H1 (cell line): ENCODE results near the gene GPA33. TPM values are rescaled to one million over a fixed set of nuclear protein-coding genes. Genes with fewer than 3 reads are reported as not detected.

Experiments
- ATF3 ChIP-seq: IDR thresholded peaks from 2 replicates; pipeline ENCODE4 v1.6.1; 2011; ENCODE audit warnings: low read depth, mild to moderate bottlenecking, low read length; ENCODE audit not compliant: insufficient read depth
- polyA plus RNA-seq, 7 experiments: library from polyadenylated mRNA; depleted of rRNA in 3 of 7; stranded (reverse) in 5 of 7; unstranded in 2 of 7; fragments of >200 nt in 5 of 7; fragments of 200-250 nt in 2 of 7; gene quantifications; 1 replicate in 5 of 7; 2 replicates in 1 of 7; 4 replicates in 1 of 7; pipeline versions ENCODE4 v1.2.1 to v1.2.3, GENCODE V29; 2011 to 2013; ENCODE audit warnings: missing spikeins in 2 of 7, mixed read lengths in 2 of 7
- total RNA-seq: library from RNA; stranded (reverse); fragmentation: NEBNext Ultra II Directional; extraction: Animal tissue kit (Norgen Biotek cat#: 25700); gene quantifications from 2 replicates; pipeline ENCODE4 v1.2.1, GENCODE V29; 2021

Gene GPA33
- total and polyA plus RNA-seq, 2 of the 8 experiments (the other 6 are each of a cell fraction or from before 2014, with no cell fraction given) = 0.19 to 0.67 TPM

- TF ChIP-seq ATF3 = no peak
- TF ChIP-seq, all 59 proteins: peak for 2
Measured at GRCh38 chr1:167106119-167106461, 15.9 kb upstream of the GPA33 start (continued).
